ENCODE data around the gene CKAP5.
A peak's percentile ranks its signal among the peaks of the same experiment; 100 is the strongest.
"Not testable (repeated sequence)": the region's sequence is repeated elsewhere in the genome, so short reads cannot be mapped to it uniquely, and the experiment has no call there.

The CKAP5 gene

GRCh38 chr11:46710821-46711269 is 135.2 kb downstream of the CKAP5 start:
- Histone ChIP-seq H3K9me3 (no peaks in the 10 kb centered on the region), H3K4me1 (no peaks in the 10 kb centered on the region), H3K9ac (no peak overlapping the region), H3K36me3 (peaks cover 36% of the 10 kb centered on the region), H3K27me3 (no peaks in the 10 kb centered on the region), H4K20me1 (peaks cover 13% of the 10 kb centered on the region), H3K4me2 (no peak overlapping the region), H3K27ac (no peak overlapping the region), H3K4me3 (no peak overlapping the region)
- TF ChIP-seq Cebpa-rat (IDR thresholded peaks at IDR 0.05): no peak

- Histone ChIP-seq H4K20me1 (peaks cover 28% of the 10 kb centered on the region), H3K36me3 (peaks cover 51% of the 10 kb centered on the region)
- not testable (repeated sequence) for H3K27ac ChIP-seq, H3K4me1 ChIP-seq, H3K9ac ChIP-seq, H3K9me3 ChIP-seq, H3K27me3 ChIP-seq, H3K4me3 ChIP-seq, H3K4me2 ChIP-seq
These were observed 136.7 kb downstream of the CKAP5 start for GRCh38 chr11:46709351-46709750.

GRCh38 chr11:46706886-46707285 is 139.2 kb downstream of the CKAP5 start:
- Histone ChIP-seq H3K4me2 (no peak overlapping the region), H3K27me3 (no peaks in the 10 kb centered on the region), H4K20me1 (peaks cover 37% of the 10 kb centered on the region), H3K4me1 (peaks cover 13% of the 10 kb centered on the region), H3K4me3 (no peak overlapping the region), H3K9me3 (no peaks in the 10 kb centered on the region), H3K27ac (no peak overlapping the region), H3K36me3 (peaks cover 75% of the 10 kb centered on the region), H3K9ac (no peak overlapping the region)
- TF ChIP-seq Cebpa-rat (IDR thresholded peaks at IDR 0.05): no peak

GRCh38 chr11:46705070-46705688 is 140.9 kb downstream of the CKAP5 start:
- peaks cover 37% of the 10 kb centered on the region for H4K20me1 ChIP-seq
- no peak overlapping the region for H3K4me3 ChIP-seq
- no peak overlapping the region for H3K27ac ChIP-seq
- H3K27me3 ChIP-seq: no peaks in the 10 kb centered on the region
- TF ChIP-seq Cebpa-rat (IDR thresholded peaks at IDR 0.05): no peak
- no peak overlapping the region for H3K4me2 ChIP-seq
- H3K4me1 ChIP-seq: peaks cover 19% of the 10 kb centered on the region
- H3K9ac ChIP-seq: no peak overlapping the region
- H3K36me3 ChIP-seq: peaks cover 71% of the 10 kb centered on the region
- no peaks in the 10 kb centered on the region for H3K9me3 ChIP-seq

- TF ChIP-seq Cebpa-rat (IDR thresholded peaks at IDR 0.05): no peak
- peaks cover 48% of the 10 kb centered on the region for H3K4me1 ChIP-seq
- no peaks in the 10 kb centered on the region for H3K27me3 ChIP-seq
- H4K20me1 ChIP-seq: peaks cover 38% of the 10 kb centered on the region
- H3K36me3 ChIP-seq: peaks cover 54% of the 10 kb centered on the region
- H3K9me3 ChIP-seq: no peaks in the 10 kb centered on the region
- peak overlapping the region; percentile 99 for H3K27ac ChIP-seq
- peak overlapping the region; percentile 97 for H3K4me3 ChIP-seq
- peak overlapping the region; percentile 97 for H3K9ac ChIP-seq
- H3K4me2 ChIP-seq: peak overlapping the region; percentile 99
These were observed 144.9 kb downstream of the CKAP5 start for GRCh38 chr11:46701078-46701654.

- Histone ChIP-seq H3K9ac (peak within 1 kb of the TSS; percentile 97), H3K27me3 (no peaks in the 10 kb centered on the region), H3K9me3 (no peaks in the 10 kb centered on the region), H3K27ac (peak within 1 kb of the TSS; percentile 99), H3K4me1 (peaks cover 48% of the 10 kb centered on the region), H3K4me3 (peak within 1 kb of the TSS; percentile 97), H3K4me2 (peak within 1 kb of the TSS; percentile 99), H3K36me3 (peaks cover 54% of the 10 kb centered on the region), H4K20me1 (peaks cover 31% of the 10 kb centered on the region)
- TF ChIP-seq Cebpa-rat (IDR thresholded peaks at IDR 0.05): no peak
These were observed 145.6 kb downstream of the CKAP5 start, which contains the start of the genes ARHGAP1 and ZNF408 for GRCh38 chr11:46700241-46701077. ARHGAP1 (minus strand) TSS chr11:46700619; CDS start chr11:46696107, 4,512 bp downstream. ZNF408 (plus strand) TSS chr11:46701031; CDS start chr11:46701048, 17 bp downstream.

- H3K27me3 ChIP-seq: no peaks in the 10 kb centered on the region
- peaks cover 48% of the 10 kb centered on the region for H3K4me1 ChIP-seq
- no peak for TF ChIP-seq Cebpa-rat (IDR thresholded peaks at IDR 0.05)
- H3K9me3 ChIP-seq: no peaks in the 10 kb centered on the region
- H3K9ac ChIP-seq: no peak overlapping the region
- H4K20me1 ChIP-seq: peaks cover 18% of the 10 kb centered on the region; the same call in 1 of the 2 replicates
- H3K36me3 ChIP-seq: peaks cover 54% of the 10 kb centered on the region
- H3K4me3 ChIP-seq: no peak overlapping the region
- H3K27ac ChIP-seq: no peak overlapping the region
- H3K4me2 ChIP-seq: peak overlapping the region; percentile 63
These were observed 147.5 kb downstream of the CKAP5 start for GRCh38 chr11:46698597-46698996.

- Histone ChIP-seq H3K36me3 (peaks cover 52% of the 10 kb centered on the region), H3K9ac (0 out of 2 replicates have a peak overlapping the region, but pooled peaks have one; percentile 29), H3K4me3 (no peak overlapping the region), H4K20me1 (peaks cover 15% of the 10 kb centered on the region; the same call in 1 of the 2 replicates), H3K4me2 (no peak overlapping the region), H3K27me3 (no peaks in the 10 kb centered on the region), H3K4me1 (peaks cover 43% of the 10 kb centered on the region), H3K27ac (no peak overlapping the region), H3K9me3 (no peaks in the 10 kb centered on the region)
- TF ChIP-seq Cebpa-rat (IDR thresholded peaks at IDR 0.05): no peak
These were observed 148.4 kb downstream of the CKAP5 start for GRCh38 chr11:46697723-46698122.

GRCh38 chr11:46697303-46697702 is 148.8 kb downstream of the CKAP5 start:
- H4K20me1 ChIP-seq: peaks cover 11% of the 10 kb centered on the region; the same call in 1 of the 2 replicates
- H3K4me3 ChIP-seq: no peak overlapping the region
- H3K4me2 ChIP-seq: no peak overlapping the region
- H3K27ac ChIP-seq: no peak overlapping the region
- H3K27me3 ChIP-seq: no peaks in the 10 kb centered on the region
- H3K9ac ChIP-seq: 0 out of 2 replicates have a peak overlapping the region, but pooled peaks have one; percentile 29
- TF ChIP-seq Cebpa-rat (IDR thresholded peaks at IDR 0.05): no peak
- H3K4me1 ChIP-seq: peaks cover 38% of the 10 kb centered on the region
- no peaks in the 10 kb centered on the region for H3K9me3 ChIP-seq
- H3K36me3 ChIP-seq: peaks cover 51% of the 10 kb centered on the region

Measured in BLaER1 (cell line).